GM23248 (cell line): Measurements from ENCODE around the gene TCL1A. TPM values are rescaled to one million over a fixed set of nuclear protein-coding genes. Genes with fewer than 3 reads are reported as not detected.

Source experiments
- DNase-seq: peaks from one replicate; pipeline ENCODE4 v3.0.0-alpha.2; 2015
- H2AFZ ChIP-seq: fragments of 200-600 bp; sonication (generic); 2 replicates; pipeline ENCODE4 v1.6.1; 2016; ENCODE audit warnings: antibody characterized with exemption
- H3F3A ChIP-seq: fragments of 200-600 bp; sonication (generic); 2 replicates; pipeline ENCODE4 v1.6.1; 2016; ENCODE audit warnings: mild to moderate bottlenecking, antibody characterized with exemption, mixed run types; ENCODE audit not compliant: insufficient read depth
- H3K27ac ChIP-seq: fragments of 200-600 bp; sonication (generic); 2 replicates; pipeline ENCODE4 v1.5.1; 2016; ENCODE audit warnings: mild to moderate bottlenecking
- H3K27me3 ChIP-seq: fragments of 200-600 bp; sonication (generic); replicated peaks from 2 replicates; pipeline ENCODE4 v1.6.1; 2016; ENCODE audit warnings: mild to moderate bottlenecking; ENCODE audit not compliant: insufficient read depth
- H3K36me3 ChIP-seq: fragments of 200-600 bp; sonication (generic); 2 replicates; pipeline ENCODE4 v1.6.1; 2016; ENCODE audit warnings: low read depth, mild to moderate bottlenecking
- H3K4me1 ChIP-seq: fragments of 200-600 bp; sonication (generic); 2 replicates; pipeline ENCODE4 v1.6.1; 2016; ENCODE audit warnings: mild to moderate bottlenecking; ENCODE audit not compliant: insufficient read depth
- H3K4me2 ChIP-seq: fragments of 200-600 bp; sonication (generic); one replicate; pipeline ENCODE4 v1.6.1; 2016; ENCODE audit warnings: mild to moderate bottlenecking; ENCODE audit not compliant: unreplicated experiment
- H3K4me3 ChIP-seq: fragments of 200-600 bp; sonication (generic); 2 replicates; pipeline ENCODE4 v1.5.1; 2016; ENCODE audit warnings: mild to moderate bottlenecking
- H3K79me2 ChIP-seq: fragments of 200-600 bp; sonication (generic); 2 replicates; pipeline ENCODE4 v1.6.1; 2016; ENCODE audit warnings: mild to moderate bottlenecking; ENCODE audit not compliant: insufficient read depth
- H3K9ac ChIP-seq: fragments of 200-600 bp; sonication (generic); 2 replicates; pipeline ENCODE4 v1.6.1; 2016; ENCODE audit warnings: mild to moderate bottlenecking
- H3K9me2 ChIP-seq: fragments of 200-600 bp; sonication (generic); 2 replicates; pipeline ENCODE4 v1.6.1; 2016; ENCODE audit warnings: mixed run types, mild to moderate bottlenecking, moderate library complexity; ENCODE audit not compliant: insufficient read depth
- H3K9me3 ChIP-seq: fragments of 200-600 bp; sonication (generic); one replicate; pipeline ENCODE4 v1.6.1; 2017; ENCODE audit warnings: low read depth
- H4K20me1 ChIP-seq: fragments of 200-600 bp; sonication (generic); 2 replicates; pipeline ENCODE4 v1.6.0; 2016; ENCODE audit not compliant: insufficient read depth
- EZH2 ChIP-seq: fragments of 200-600 bp; sonication (generic); IDR thresholded peaks from 2 replicates; pipeline ENCODE4 v1.6.1; 2018; ENCODE audit warnings: antibody characterized with exemption, mild to moderate bottlenecking; ENCODE audit not compliant: insufficient read depth, poor library complexity, severe bottlenecking
- EZH2phosphoT487 ChIP-seq: fragments of 200-600 bp; sonication (generic); IDR thresholded peaks from 2 replicates; pipeline ENCODE4 v1.6.1; 2018; ENCODE audit warnings: antibody characterized with exemption, moderate library complexity, mild to moderate bottlenecking, low read depth; ENCODE audit not compliant: insufficient read depth
- WGBS, 2 experiments: methylation state at CpG; one replicate each; pipeline ENCODE4 v1.1.6; 2015 to 2017; ENCODE audit warnings: low lambda C conversion rate in 2 of 2, low coverage in 1 of 2; ENCODE audit errors: missing lambda C conversion rate in 2 of 2; 5-methylcytosine and 5-hydroxymethylcytosine counted together
- in situ Hi-C: fragments of 300-500 bp; cut with MboI; formaldehyde crosslinking; loops from 2 replicates; pipeline ENCODE4 v1.15.0; 2020
- polyA plus RNA-seq: library from polyadenylated mRNA; unstranded; fragments of >200 nt; fragmentation: Nextera tagmentation; extraction: Ambion mirVana; gene quantifications from 2 replicates; pipeline ENCODE4 v1.2.1, GENCODE V29; 2016
- small RNA-seq: library from RNA; depleted of rRNA; stranded (forward); fragments of <200 nt; gene quantifications from one replicate; pipeline ENCODE3, GENCODE V24; 2014; ENCODE audit warnings: low read depth, low replicate concordance
- total RNA-seq: library from RNA; depleted of rRNA; stranded (reverse); fragments of >200 nt; shearing (Covaris generic); gene quantifications from 2 replicates; pipeline ENCODE4 v1.2.3, GENCODE V29; 2014; rRNA removed

TCL1A gene
- total and polyA plus RNA-seq, 2 experiments from 2014 or later = not detected

- Histone ChIP-seq H3K27ac (no peak overlapping the region), H3F3A (no peaks in the 10 kb centered on the region), H3K9ac (no peak overlapping the region), H2AFZ (no peak overlapping the region), H3K9me3 (no peaks in the 10 kb centered on the region), H3K27me3 (peaks cover 8% of the 10 kb centered on the region; the same call in 1 of the 2 replicates), H3K4me1 (no peaks in the 10 kb centered on the region), H3K4me2 (no peak overlapping the region), H3K79me2 (no peaks in the 10 kb centered on the region), H3K36me3 (no peaks in the 10 kb centered on the region), H4K20me1 (no peaks in the 10 kb centered on the region), H3K9me2 (no peaks in the 10 kb centered on the region), H3K4me3 (no peak overlapping the region)
- 2 to 3% methylated on average over 5 of the region's 5 CpGs for WGBS, 2 experiments
- TF ChIP-seq EZH2phosphoT487 = no peak
- TF ChIP-seq EZH2 = no peak
- in situ Hi-C loops = no loop called here
- DNase-seq = peak; percentile 6
These were observed 53.9 kb downstream of the TCL1A start for GRCh38 chr14:95659990-95660385.

Small RNA genes lying within 50 kb of the gene (small RNA-seq; reads per million reads assigned to genes)
- not detected for gene RF02193

Other genes starting within 250 kb of the TCL1A start
- 3.8 and 4.8 TPM in 2 replicates for gene SYNE3, start 197.5 kb downstream of the TCL1A start, total RNA-seq
- gene SYNE3, start 197.5 kb downstream of the TCL1A start, polyA plus RNA-seq = 1.2 TPM in 2 replicates
- gene GLRX5, start 179.1 kb downstream of the TCL1A start, total RNA-seq = 38.6 and 46.0 TPM in 2 replicates
- 48.7 and 48.9 TPM in 2 replicates for gene GLRX5, start 179.1 kb downstream of the TCL1A start, polyA plus RNA-seq
- gene TCL1B, start 27.7 kb downstream of the TCL1A start, total RNA-seq = not detected in 2 replicates
- not detected in 2 replicates for gene TCL1B, start 27.7 kb downstream of the TCL1A start, polyA plus RNA-seq
- not detected in 2 replicates for gene TUNAR, start 162.7 kb upstream of the TCL1A start, total RNA-seq
- not detected in 2 replicates for gene TUNAR, start 162.7 kb upstream of the TCL1A start, polyA plus RNA-seq